OCI-LY3 (cell line): ENCODE measurements around the gene HSD11B2.

Experiments used
- CTCF ChIP-seq: fragments of 200-600, 300-600 bp; sonication (generic); IDR thresholded peaks from 2 replicates; pipeline ENCODE4 v1.5.1; 2014; ENCODE audit warnings: antibody characterized with exemption, low read length, low read depth
- EZH2phosphoT487 ChIP-seq: fragments of 200-600 bp; shearing (Covaris generic); IDR thresholded peaks from 2 replicates; pipeline ENCODE4 v1.6.1; 2018; ENCODE audit warnings: antibody characterized with exemption, mixed run types, low read depth

GRCh38 chr16:67482233-67482924, 51.5 kb downstream of the HSD11B2 start:
- TF ChIP-seq CTCF (no peak), EZH2phosphoT487 (no peak)
